ENCODE measurements around the gene PXMP4.

Gene PXMP4

DNA sequence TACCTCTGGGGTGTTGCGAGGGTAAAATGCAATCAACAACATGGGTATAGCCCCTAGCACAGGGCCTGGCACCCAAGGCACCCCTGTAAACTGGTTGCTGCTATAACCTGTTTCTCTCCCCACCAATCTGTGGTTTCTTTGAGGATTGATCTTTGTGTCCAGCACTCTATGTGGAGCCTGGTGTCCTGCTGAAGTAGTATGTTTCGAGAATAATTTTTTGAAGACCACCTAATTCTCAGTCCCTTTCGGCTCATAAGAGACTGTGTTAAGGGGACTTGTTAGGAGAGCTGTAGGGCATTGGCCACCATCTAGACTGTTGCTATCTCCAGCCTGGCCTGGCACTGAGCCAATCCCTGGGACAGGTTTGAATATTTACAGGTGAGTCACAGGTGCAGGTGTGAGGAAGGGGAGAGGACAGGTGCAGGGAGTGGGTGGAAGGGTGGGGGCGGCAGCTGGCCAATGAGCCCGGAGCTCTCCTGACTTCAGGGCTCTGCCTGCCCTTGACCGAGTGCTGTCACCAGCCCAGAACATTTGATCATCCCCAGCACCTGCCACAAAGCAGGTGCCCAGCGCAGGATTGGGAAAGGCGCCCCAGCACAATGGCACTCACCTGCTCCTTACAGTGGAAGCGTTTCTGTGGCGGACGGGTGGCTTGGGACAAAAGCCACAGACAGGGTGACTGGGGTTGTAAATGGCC is 66.1 kb downstream of the PXMP4 start:
- no peak for DNase-seq (ENCODE audit: extremely low spot score)
- TF ChIP-seq, protein P1, sequence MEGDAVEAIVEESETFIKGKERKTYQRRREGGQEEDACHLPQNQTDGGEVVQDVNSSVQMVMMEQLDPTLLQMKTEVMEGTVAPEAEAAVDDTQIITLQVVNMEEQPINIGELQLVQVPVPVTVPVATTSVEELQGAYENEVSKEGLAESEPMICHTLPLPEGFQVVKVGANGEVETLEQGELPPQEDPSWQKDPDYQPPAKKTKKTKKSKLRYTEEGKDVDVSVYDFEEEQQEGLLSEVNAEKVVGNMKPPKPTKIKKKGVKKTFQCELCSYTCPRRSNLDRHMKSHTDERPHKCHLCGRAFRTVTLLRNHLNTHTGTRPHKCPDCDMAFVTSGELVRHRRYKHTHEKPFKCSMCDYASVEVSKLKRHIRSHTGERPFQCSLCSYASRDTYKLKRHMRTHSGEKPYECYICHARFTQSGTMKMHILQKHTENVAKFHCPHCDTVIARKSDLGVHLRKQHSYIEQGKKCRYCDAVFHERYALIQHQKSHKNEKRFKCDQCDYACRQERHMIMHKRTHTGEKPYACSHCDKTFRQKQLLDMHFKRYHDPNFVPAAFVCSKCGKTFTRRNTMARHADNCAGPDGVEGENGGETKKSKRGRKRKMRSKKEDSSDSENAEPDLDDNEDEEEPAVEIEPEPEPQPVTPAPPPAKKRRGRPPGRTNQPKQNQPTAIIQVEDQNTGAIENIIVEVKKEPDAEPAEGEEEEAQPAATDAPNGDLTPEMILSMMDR (IDR thresholded peaks at IDR 0.05; ENCODE audit: control extremely low read depth, extremely low read depth, low read depth, missing control alignments): no peak
- ChIA-PET CTCF (interaction anchor here (0.8 to 5.4 kb wide), 17 partner anchors 9 to 210 kb away, joined by 3 to 31 read pairs (median 5); partner anchors contain the start of genes ACTL10, C20orf144 and SNTA1), POLR2A (interaction anchor here (3.3 kb wide), 1 partner anchor 9 kb away, joined by 12 read pairs; no protein-coding TSS in a partner anchor)

DNA sequence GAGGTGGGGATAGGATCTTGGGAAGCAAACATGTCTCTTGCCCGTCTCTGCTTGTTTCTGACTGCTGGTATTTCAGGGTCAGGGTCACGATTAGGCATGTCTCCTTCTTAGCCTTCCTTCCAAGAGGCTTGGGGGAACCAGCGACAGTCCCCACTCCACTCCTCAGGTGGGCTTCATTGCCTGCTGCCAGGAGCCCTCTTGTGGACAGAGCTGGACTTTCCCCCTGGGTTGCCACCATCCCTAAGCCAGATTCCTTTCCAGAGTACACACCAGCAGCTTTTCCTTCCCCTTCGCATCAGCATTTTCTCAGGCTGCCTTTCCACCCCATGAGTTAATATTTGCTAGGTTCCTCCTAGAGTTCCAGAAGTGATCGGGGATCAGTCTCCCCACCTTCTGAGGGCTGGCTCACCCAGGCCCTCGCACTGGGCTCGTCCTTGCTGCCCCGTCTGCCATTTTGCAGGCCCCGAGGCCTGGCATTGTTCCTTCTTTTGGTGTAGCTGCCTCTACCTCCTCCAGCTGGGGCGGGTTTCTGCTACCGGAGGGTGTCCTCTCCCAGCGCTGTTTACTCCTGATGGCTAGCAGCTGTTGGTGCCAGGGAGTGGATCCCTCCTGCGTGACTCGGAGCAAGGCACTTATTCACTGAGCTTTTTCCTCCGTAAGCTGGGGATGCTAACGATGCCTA is 66.8 kb downstream of the PXMP4 start:
- ChIA-PET CTCF (interaction anchor here (0.8 to 5.4 kb wide), 15 partner anchors 8 to 210 kb away, joined by 3 to 31 read pairs (median 5); partner anchors contain the start of genes ACTL10, C20orf144 and SNTA1), POLR2A (interaction anchor here (3.3 kb wide), 1 partner anchor 10 kb away, joined by 12 read pairs; no protein-coding TSS in a partner anchor)
- peak; percentile 79 for DNase-seq (ENCODE audit: extremely low spot score)
- TF ChIP-seq, protein P1 (IDR thresholded peaks at IDR 0.05; ENCODE audit: control extremely low read depth, extremely low read depth, low read depth, missing control alignments): peak; percentile 73

Measured in GM10248 (cell line).